ENCODE results near the gene SLC1A2. TPM values are rescaled to one million over a fixed set of nuclear protein-coding genes. Genes with fewer than 3 reads are reported as not detected.

The SLC1A2 gene
- total RNA-seq, 1 donor from 2014 or later = 0.41 TPM

- H3K27ac Mint-ChIP-seq (ENCODE audit: unreplicated experiment) = no peak overlapping the region
These were observed 27.3 kb downstream of the SLC1A2 start for GRCh38 chr11:35391922-35392688.

GRCh38 chr11:35390737-35391682, 28.3 kb downstream of the SLC1A2 start:
- H3K27me3 Mint-ChIP-seq (ENCODE audit: unreplicated experiment) = peaks cover 3% of the 10 kb centered on the region
- DNase-seq (ENCODE audit: low spot score) = no peak
- no peak for TF ChIP-seq CTCF (IDR thresholded peaks at IDR 0.05; ENCODE audit: unreplicated experiment)
- no peak overlapping the region for H3K27ac Mint-ChIP-seq (ENCODE audit: unreplicated experiment)
- H3K4me1 Mint-ChIP-seq (ENCODE audit: unreplicated experiment) = no peaks in the 10 kb centered on the region
- no peaks in the 10 kb centered on the region for H3K9me3 Mint-ChIP-seq (ENCODE audit: unreplicated experiment)
- H3K4me3 Mint-ChIP-seq (ENCODE audit: unreplicated experiment) = no peak overlapping the region
- no peaks in the 10 kb centered on the region for H3K36me3 Mint-ChIP-seq (ENCODE audit: low read depth, unreplicated experiment)

More at GRCh38 chr11:35391922-35392688, 27.3 kb downstream of the SLC1A2 start:
- peak; percentile 96 for DNase-seq (ENCODE audit: low spot score)
- TF ChIP-seq CTCF (IDR thresholded peaks at IDR 0.05; ENCODE audit: unreplicated experiment) = peak; percentile 86
- no peaks in the 10 kb centered on the region for H3K36me3 Mint-ChIP-seq (ENCODE audit: low read depth, unreplicated experiment)
- H3K27me3 Mint-ChIP-seq (ENCODE audit: unreplicated experiment) = peaks cover 3% of the 10 kb centered on the region
- H3K4me3 Mint-ChIP-seq (ENCODE audit: unreplicated experiment) = no peak overlapping the region
- H3K4me1 Mint-ChIP-seq (ENCODE audit: unreplicated experiment) = no peaks in the 10 kb centered on the region
- no peaks in the 10 kb centered on the region for H3K9me3 Mint-ChIP-seq (ENCODE audit: unreplicated experiment)

GRCh38 chr11:35389897-35390465, 29.4 kb downstream of the SLC1A2 start:
- no peaks in the 10 kb centered on the region for H3K36me3 Mint-ChIP-seq (ENCODE audit: low read depth, unreplicated experiment)
- DNase-seq (ENCODE audit: low spot score) = no peak
- no peaks in the 10 kb centered on the region for H3K9me3 Mint-ChIP-seq (ENCODE audit: unreplicated experiment)
- H3K27ac Mint-ChIP-seq (ENCODE audit: unreplicated experiment) = no peak overlapping the region
- TF ChIP-seq CTCF (IDR thresholded peaks at IDR 0.05; ENCODE audit: unreplicated experiment) = no peak
- H3K4me3 Mint-ChIP-seq (ENCODE audit: unreplicated experiment) = no peak overlapping the region
- peaks cover 3% of the 10 kb centered on the region for H3K27me3 Mint-ChIP-seq (ENCODE audit: unreplicated experiment)
- no peaks in the 10 kb centered on the region for H3K4me1 Mint-ChIP-seq (ENCODE audit: unreplicated experiment)

GRCh38 chr11:35389112-35389511, 30.2 kb downstream of the SLC1A2 start:
- Mint-ChIP-seq H3K4me3 (ENCODE audit: unreplicated experiment) (no peak overlapping the region), H3K27me3 (ENCODE audit: unreplicated experiment) (peaks cover 1% of the 10 kb centered on the region), H3K36me3 (ENCODE audit: low read depth, unreplicated experiment) (no peaks in the 10 kb centered on the region), H3K9me3 (ENCODE audit: unreplicated experiment) (no peaks in the 10 kb centered on the region), H3K4me1 (ENCODE audit: unreplicated experiment) (no peaks in the 10 kb centered on the region), H3K27ac (ENCODE audit: unreplicated experiment) (no peak overlapping the region)
- no peak for DNase-seq (ENCODE audit: low spot score)
- TF ChIP-seq CTCF (IDR thresholded peaks at IDR 0.05; ENCODE audit: unreplicated experiment) = no peak
